ENCODE data around the gene NAA38.

The NAA38 gene

GRCh38 chr17:7851438-7852261, 5.7 kb downstream of the NAA38 start:
- peak; percentile 90 for DNase-seq

GRCh38 chr17:7850701-7851437, 6.5 kb downstream of the NAA38 start:
- DNase-seq, result no peak

GRCh38 chr17:7849751-7850504, 7.4 kb downstream of the NAA38 start:
- DNase-seq, result no peak

GRCh38 chr17:7849130-7849750, 8.1 kb downstream of the NAA38 start:
- DNase-seq, result no peak

GRCh38 chr17:7848739-7849129, 8.6 kb downstream of the NAA38 start:
- DNase-seq, result no peak

GRCh38 chr17:7848131-7848579, 9.2 kb downstream of the NAA38 start:
- DNase-seq, result no peak

- no peak for DNase-seq
These were observed 10.3 kb downstream of the NAA38 start for GRCh38 chr17:7846765-7847661.

- no peak for DNase-seq
These were observed 11.2 kb downstream of the NAA38 start for GRCh38 chr17:7846063-7846735.

GRCh38 chr17:7845359-7846062, 11.8 kb downstream of the NAA38 start:
- DNase-seq, result no peak

- DNase-seq, result peak; percentile 96
These were observed 12.8 kb downstream of the NAA38 start for GRCh38 chr17:7844292-7845154.

GRCh38 chr17:7843536-7844291, 13.6 kb downstream of the NAA38 start:
- peak; percentile 97 for DNase-seq

GRCh38 chr17:7843257-7843535, 14.2 kb downstream of the NAA38 start:
- DNase-seq, result no peak

GRCh38 chr17:7842380-7843256, 14.7 kb downstream of the NAA38 start:
- DNase-seq, result peak; percentile 98

GRCh38 chr17:7841915-7842379, 15.4 kb downstream of the NAA38 start:
- DNase-seq, result peak; percentile 91

- peak; percentile 97 for DNase-seq
These were observed 15.9 kb downstream of the NAA38 start for GRCh38 chr17:7841396-7841914.

GRCh38 chr17:7840875-7841274, 16.5 kb downstream of the NAA38 start:
- no peak for DNase-seq

GRCh38 chr17:7840441-7840840, 16.9 kb downstream of the NAA38 start:
- DNase-seq, result no peak

GRCh38 chr17:7839876-7840261, 17.5 kb downstream of the NAA38 start:
- no peak for DNase-seq
